SK-N-SH treated with all-trans-retinoic acid at 6 μM for 48 hours (cell line): ENCODE data around the gene UVRAG.

ENCODE experiments used
- ARNTL ChIP-seq: fragments of 450-650 bp; formaldehyde crosslinking; IDR thresholded peaks from 2 replicates; pipeline ENCODE4 v1.5.0; 2020; ENCODE audit warnings: low read depth, mild to moderate bottlenecking, moderate library complexity, borderline replicate concordance
- CSDC2 ChIP-seq: fragments of 250-450 bp; sonication (Bioruptor Pico); IDR thresholded peaks from 2 replicates; pipeline ENCODE4 v1.5.0; 2020; ENCODE audit warnings: mild to moderate bottlenecking, moderate library complexity
- ESRRG ChIP-seq: fragments of 250-450 bp; sonication (Bioruptor Pico); IDR thresholded peaks from 2 replicates; pipeline ENCODE4 v1.6.1; 2021; ENCODE audit warnings: mild to moderate bottlenecking
- ISL1 ChIP-seq: fragments of 250-450 bp; sonication (Bioruptor Pico); IDR thresholded peaks from 2 replicates; pipeline ENCODE4 v2.1.2; 2022; ENCODE audit warnings: mild to moderate bottlenecking, moderate library complexity
- OSR1 ChIP-seq: fragments of 250-450 bp; sonication (Bioruptor Pico); IDR thresholded peaks from 2 replicates; pipeline ENCODE4 v1.8.0; 2022; ENCODE audit warnings: moderate library complexity, mild to moderate bottlenecking, inconsistent platforms
- RARB ChIP-seq: fragments of 250-450 bp; sonication (Bioruptor Pico); IDR thresholded peaks from 2 replicates; pipeline ENCODE4 v1.8.0; 2021; ENCODE audit warnings: mild to moderate bottlenecking, moderate library complexity
- TOX ChIP-seq: fragments of 250-450 bp; sonication (Bioruptor Pico); IDR thresholded peaks from 2 replicates; pipeline ENCODE4 v1.8.0; 2021; ENCODE audit warnings: mild to moderate bottlenecking, moderate library complexity, borderline replicate concordance
- ZFP3 ChIP-seq: fragments of 250-450 bp; sonication (Bioruptor Pico); IDR thresholded peaks from 2 replicates; pipeline ENCODE4 v1.5.0; 2020; ENCODE audit warnings: mild to moderate bottlenecking, moderate library complexity
- ZFP30 ChIP-seq: fragments of 450-650 bp; formaldehyde crosslinking; IDR thresholded peaks from 2 replicates; pipeline ENCODE4 v1.5.0; 2022; ENCODE audit warnings: mild to moderate bottlenecking, moderate library complexity
- ZNF565 ChIP-seq: fragments of 450-650 bp; formaldehyde crosslinking; conservative IDR thresholded peaks from 2 replicates; pipeline ENCODE4 v1.5.0; 2020; ENCODE audit warnings: low read depth, mild to moderate bottlenecking, moderate library complexity
- TF ChIP-seq, protein P1 (sequence below): fragments of 250-450 bp; sonication (Bioruptor Pico); IDR thresholded peaks from 2 replicates; pipeline ENCODE4 v1.5.0; 2020; ENCODE audit warnings: mild to moderate bottlenecking, moderate library complexity
- TF ChIP-seq, protein P2 (sequence below): fragments of 250-450 bp; sonication (Bioruptor Pico); IDR thresholded peaks from 2 replicates; pipeline ENCODE4 v1.8.0; 2021; ENCODE audit warnings: low read depth, mild to moderate bottlenecking, moderate library complexity, borderline replicate concordance
- TF ChIP-seq, protein P3 (sequence below): fragments of 250-450 bp; sonication (Bioruptor Pico); IDR thresholded peaks from 2 replicates; pipeline ENCODE4 v1.8.0; 2020; ENCODE audit warnings: mild to moderate bottlenecking, moderate library complexity, borderline replicate concordance
- TF ChIP-seq, protein P4 (sequence below): fragments of 250-450 bp; sonication (Bioruptor Pico); IDR thresholded peaks from 2 replicates; pipeline ENCODE4 v1.5.1; 2020; ENCODE audit warnings: low read depth, mild to moderate bottlenecking, moderate library complexity

DNA sequence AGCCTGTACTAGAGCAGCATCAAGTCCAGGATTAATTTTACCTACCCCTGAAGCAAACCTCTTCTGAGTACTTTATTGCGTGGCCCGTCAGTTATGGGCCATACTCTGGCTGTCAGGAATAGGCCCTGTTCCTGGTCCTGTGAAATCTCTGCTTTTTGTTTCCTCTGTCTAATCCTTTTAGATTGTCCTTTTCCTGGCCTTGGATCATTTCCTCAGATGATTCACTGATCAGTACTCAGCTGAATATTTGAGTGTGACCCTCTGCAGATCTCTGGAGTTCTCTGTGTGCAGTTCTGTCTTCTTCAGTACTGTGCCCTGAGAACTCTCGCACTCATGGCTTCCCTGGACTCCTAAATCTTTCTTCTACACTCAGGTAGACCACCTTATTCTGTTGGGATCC lies 123.5 kb downstream of the UVRAG start:
- TF ChIP-seq ARNTL (CRISPR knock-in tag) (no peak), TOX (peak; percentile 37; the same call in 1 of the 2 replicates), ISL1 (CRISPR knock-in tag) (no peak), CSDC2 (CRISPR knock-in tag) (no peak), ZFP30 (CRISPR knock-in tag) (no peak), ZFP3 (CRISPR knock-in tag) (no peak), RARB (CRISPR knock-in tag) (no peak), ZNF565 (CRISPR knock-in tag) (no peak), ESRRG (no peak), OSR1 (CRISPR knock-in tag) (no peak)
- TF ChIP-seq, protein P1, sequence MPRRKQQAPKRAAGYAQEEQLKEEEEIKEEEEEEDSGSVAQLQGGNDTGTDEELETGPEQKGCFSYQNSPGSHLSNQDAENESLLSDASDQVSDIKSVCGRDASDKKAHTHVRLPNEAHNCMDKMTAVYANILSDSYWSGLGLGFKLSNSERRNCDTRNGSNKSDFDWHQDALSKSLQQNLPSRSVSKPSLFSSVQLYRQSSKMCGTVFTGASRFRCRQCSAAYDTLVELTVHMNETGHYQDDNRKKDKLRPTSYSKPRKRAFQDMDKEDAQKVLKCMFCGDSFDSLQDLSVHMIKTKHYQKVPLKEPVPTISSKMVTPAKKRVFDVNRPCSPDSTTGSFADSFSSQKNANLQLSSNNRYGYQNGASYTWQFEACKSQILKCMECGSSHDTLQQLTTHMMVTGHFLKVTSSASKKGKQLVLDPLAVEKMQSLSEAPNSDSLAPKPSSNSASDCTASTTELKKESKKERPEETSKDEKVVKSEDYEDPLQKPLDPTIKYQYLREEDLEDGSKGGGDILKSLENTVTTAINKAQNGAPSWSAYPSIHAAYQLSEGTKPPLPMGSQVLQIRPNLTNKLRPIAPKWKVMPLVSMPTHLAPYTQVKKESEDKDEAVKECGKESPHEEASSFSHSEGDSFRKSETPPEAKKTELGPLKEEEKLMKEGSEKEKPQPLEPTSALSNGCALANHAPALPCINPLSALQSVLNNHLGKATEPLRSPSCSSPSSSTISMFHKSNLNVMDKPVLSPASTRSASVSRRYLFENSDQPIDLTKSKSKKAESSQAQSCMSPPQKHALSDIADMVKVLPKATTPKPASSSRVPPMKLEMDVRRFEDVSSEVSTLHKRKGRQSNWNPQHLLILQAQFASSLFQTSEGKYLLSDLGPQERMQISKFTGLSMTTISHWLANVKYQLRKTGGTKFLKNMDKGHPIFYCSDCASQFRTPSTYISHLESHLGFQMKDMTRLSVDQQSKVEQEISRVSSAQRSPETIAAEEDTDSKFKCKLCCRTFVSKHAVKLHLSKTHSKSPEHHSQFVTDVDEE = no peak
- TF ChIP-seq, protein P2, sequence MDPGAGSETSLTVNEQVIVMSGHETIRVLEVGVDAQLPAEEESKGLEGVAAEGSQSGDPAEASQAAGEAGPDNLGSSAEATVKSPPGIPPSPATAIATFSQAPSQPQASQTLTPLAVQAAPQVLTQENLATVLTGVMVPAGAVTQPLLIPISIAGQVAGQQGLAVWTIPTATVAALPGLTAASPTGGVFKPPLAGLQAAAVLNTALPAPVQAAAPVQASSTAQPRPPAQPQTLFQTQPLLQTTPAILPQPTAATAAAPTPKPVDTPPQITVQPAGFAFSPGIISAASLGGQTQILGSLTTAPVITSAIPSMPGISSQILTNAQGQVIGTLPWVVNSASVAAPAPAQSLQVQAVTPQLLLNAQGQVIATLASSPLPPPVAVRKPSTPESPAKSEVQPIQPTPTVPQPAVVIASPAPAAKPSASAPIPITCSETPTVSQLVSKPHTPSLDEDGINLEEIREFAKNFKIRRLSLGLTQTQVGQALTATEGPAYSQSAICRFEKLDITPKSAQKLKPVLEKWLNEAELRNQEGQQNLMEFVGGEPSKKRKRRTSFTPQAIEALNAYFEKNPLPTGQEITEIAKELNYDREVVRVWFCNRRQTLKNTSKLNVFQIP (CRISPR knock-in tag) = no peak
- TF ChIP-seq, protein P3, sequence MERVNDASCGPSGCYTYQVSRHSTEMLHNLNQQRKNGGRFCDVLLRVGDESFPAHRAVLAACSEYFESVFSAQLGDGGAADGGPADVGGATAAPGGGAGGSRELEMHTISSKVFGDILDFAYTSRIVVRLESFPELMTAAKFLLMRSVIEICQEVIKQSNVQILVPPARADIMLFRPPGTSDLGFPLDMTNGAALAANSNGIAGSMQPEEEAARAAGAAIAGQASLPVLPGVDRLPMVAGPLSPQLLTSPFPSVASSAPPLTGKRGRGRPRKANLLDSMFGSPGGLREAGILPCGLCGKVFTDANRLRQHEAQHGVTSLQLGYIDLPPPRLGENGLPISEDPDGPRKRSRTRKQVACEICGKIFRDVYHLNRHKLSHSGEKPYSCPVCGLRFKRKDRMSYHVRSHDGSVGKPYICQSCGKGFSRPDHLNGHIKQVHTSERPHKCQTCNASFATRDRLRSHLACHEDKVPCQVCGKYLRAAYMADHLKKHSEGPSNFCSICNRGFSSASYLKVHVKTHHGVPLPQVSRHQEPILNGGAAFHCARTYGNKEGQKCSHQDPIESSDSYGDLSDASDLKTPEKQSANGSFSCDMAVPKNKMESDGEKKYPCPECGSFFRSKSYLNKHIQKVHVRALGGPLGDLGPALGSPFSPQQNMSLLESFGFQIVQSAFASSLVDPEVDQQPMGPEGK = no peak
- TF ChIP-seq, protein P4, sequence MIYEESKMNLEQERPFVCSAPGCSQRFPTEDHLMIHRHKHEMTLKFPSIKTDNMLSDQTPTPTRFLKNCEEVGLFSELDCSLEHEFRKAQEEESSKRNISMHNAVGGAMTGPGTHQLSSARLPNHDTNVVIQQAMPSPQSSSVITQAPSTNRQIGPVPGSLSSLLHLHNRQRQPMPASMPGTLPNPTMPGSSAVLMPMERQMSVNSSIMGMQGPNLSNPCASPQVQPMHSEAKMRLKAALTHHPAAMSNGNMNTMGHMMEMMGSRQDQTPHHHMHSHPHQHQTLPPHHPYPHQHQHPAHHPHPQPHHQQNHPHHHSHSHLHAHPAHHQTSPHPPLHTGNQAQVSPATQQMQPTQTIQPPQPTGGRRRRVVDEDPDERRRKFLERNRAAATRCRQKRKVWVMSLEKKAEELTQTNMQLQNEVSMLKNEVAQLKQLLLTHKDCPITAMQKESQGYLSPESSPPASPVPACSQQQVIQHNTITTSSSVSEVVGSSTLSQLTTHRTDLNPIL (CRISPR knock-in tag) = no peak
